ENCODE data around the gene PSTPIP2. TPM values are rescaled to one million over a fixed set of nuclear protein-coding genes. Genes with fewer than 3 reads are reported as not detected.

Gene PSTPIP2
- total RNA-seq, 1 donor from 2014 or later = 6.1 TPM

GRCh38 chr18:45958027-45958426, 114.0 kb downstream of the PSTPIP2 start:
- DNase-seq (ENCODE audit: low spot score, unreplicated experiment) = no peak
- H3K27me3 Mint-ChIP-seq = no peaks in the 10 kb centered on the region
- peaks cover 16% of the 10 kb centered on the region for H3K36me3 Mint-ChIP-seq (ENCODE audit: insufficient read depth)
- no peak overlapping the region for H3K4me3 Mint-ChIP-seq (ENCODE audit: low read depth)
- TF ChIP-seq, protein P1, sequence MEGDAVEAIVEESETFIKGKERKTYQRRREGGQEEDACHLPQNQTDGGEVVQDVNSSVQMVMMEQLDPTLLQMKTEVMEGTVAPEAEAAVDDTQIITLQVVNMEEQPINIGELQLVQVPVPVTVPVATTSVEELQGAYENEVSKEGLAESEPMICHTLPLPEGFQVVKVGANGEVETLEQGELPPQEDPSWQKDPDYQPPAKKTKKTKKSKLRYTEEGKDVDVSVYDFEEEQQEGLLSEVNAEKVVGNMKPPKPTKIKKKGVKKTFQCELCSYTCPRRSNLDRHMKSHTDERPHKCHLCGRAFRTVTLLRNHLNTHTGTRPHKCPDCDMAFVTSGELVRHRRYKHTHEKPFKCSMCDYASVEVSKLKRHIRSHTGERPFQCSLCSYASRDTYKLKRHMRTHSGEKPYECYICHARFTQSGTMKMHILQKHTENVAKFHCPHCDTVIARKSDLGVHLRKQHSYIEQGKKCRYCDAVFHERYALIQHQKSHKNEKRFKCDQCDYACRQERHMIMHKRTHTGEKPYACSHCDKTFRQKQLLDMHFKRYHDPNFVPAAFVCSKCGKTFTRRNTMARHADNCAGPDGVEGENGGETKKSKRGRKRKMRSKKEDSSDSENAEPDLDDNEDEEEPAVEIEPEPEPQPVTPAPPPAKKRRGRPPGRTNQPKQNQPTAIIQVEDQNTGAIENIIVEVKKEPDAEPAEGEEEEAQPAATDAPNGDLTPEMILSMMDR (IDR thresholded peaks at IDR 0.05; ENCODE audit: unreplicated experiment) = no peak
- H3K4me1 Mint-ChIP-seq (ENCODE audit: low read depth) = no peaks in the 10 kb centered on the region
- no peaks in the 10 kb centered on the region for H3K9me3 Mint-ChIP-seq (ENCODE audit: low read depth)
- no peak overlapping the region for H3K27ac Mint-ChIP-seq

DNA sequence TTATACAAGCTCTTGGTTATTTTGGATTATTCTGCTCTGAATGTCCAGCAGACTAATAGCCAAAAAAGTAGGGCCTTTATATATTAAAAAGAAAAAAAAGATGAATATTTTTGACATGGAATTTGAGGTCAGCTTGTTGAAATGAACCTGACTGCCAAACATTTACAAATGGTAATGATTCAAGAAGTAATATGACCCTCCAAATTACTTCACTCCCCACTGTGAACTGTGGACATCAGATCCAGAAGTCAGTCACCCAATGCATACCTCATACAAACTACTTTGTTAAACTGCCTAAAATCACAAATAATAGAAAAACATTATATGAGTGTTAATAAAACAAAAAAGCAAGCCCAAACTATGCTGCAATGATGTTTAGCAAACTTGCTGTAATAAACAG, 115.0 kb downstream of the PSTPIP2 start:
- H3K27me3 Mint-ChIP-seq = no peaks in the 10 kb centered on the region
- TF ChIP-seq, protein P1 (IDR thresholded peaks at IDR 0.05; ENCODE audit: unreplicated experiment) = no peak
- H3K36me3 Mint-ChIP-seq (ENCODE audit: insufficient read depth) = peaks cover 19% of the 10 kb centered on the region
- no peaks in the 10 kb centered on the region for H3K9me3 Mint-ChIP-seq (ENCODE audit: low read depth)
- no peaks in the 10 kb centered on the region for H3K4me1 Mint-ChIP-seq (ENCODE audit: low read depth)
- H3K27ac Mint-ChIP-seq = no peak overlapping the region
- H3K4me3 Mint-ChIP-seq (ENCODE audit: low read depth) = no peak overlapping the region
- no peak for DNase-seq (ENCODE audit: low spot score, unreplicated experiment)

GRCh38 chr18:45954070-45954934, 117.8 kb downstream of the PSTPIP2 start:
- H3K27ac Mint-ChIP-seq = peak overlapping the region; percentile 53
- no peaks in the 10 kb centered on the region for H3K27me3 Mint-ChIP-seq
- H3K36me3 Mint-ChIP-seq (ENCODE audit: insufficient read depth) = peaks cover 25% of the 10 kb centered on the region
- H3K9me3 Mint-ChIP-seq (ENCODE audit: low read depth) = no peaks in the 10 kb centered on the region
- DNase-seq (ENCODE audit: low spot score, unreplicated experiment) = no peak
- H3K4me3 Mint-ChIP-seq (ENCODE audit: low read depth) = no peak overlapping the region
- no peaks in the 10 kb centered on the region for H3K4me1 Mint-ChIP-seq (ENCODE audit: low read depth)
- TF ChIP-seq, protein P1 (IDR thresholded peaks at IDR 0.05; ENCODE audit: unreplicated experiment) = no peak

DNA sequence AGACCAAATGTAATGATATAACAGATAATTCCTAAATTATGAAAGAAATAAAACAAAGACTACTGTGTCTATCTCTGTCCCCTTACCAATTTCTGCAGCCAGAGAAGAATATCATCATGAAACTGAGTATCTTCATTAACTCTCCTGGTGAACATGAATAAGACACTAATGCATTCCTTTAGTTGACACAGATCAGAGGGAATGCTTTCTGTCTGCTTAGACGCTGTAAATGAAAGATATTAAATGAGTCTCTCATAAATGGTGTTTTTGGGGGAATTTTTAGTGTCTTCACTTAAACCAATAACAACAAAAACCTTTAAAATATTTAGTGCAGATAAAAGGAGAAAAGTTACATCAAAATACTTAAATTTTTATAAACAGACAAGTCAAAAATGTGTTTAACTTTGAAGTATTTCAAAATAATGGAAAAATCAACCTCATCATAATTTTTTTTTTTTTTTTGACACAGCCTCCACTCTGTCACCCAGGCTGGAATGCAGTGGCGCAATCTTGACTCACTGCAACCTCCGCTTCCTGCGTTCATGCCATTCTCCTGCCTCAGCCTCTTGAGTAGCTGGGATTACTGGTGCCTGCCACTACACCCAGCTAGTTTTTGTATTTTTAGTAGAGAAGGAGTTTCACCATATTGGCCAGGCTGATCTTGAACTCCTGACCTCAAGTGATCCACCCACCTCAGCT, 120.9 kb downstream of the PSTPIP2 start:
- TF ChIP-seq, protein P1 (IDR thresholded peaks at IDR 0.05; ENCODE audit: unreplicated experiment) = no peak
- H3K4me3 Mint-ChIP-seq (ENCODE audit: low read depth) = no peak overlapping the region
- H3K4me1 Mint-ChIP-seq (ENCODE audit: low read depth) = no peaks in the 10 kb centered on the region
- H3K9me3 Mint-ChIP-seq (ENCODE audit: low read depth) = no peaks in the 10 kb centered on the region
- no peak for DNase-seq (ENCODE audit: low spot score, unreplicated experiment)
- no peaks in the 10 kb centered on the region for H3K27me3 Mint-ChIP-seq
- H3K27ac Mint-ChIP-seq = no peak overlapping the region
- H3K36me3 Mint-ChIP-seq (ENCODE audit: insufficient read depth) = peaks cover 34% of the 10 kb centered on the region

GRCh38 chr18:45945669-45946068, 126.4 kb downstream of the PSTPIP2 start:
- no peak overlapping the region for H3K27ac Mint-ChIP-seq
- H3K9me3 Mint-ChIP-seq (ENCODE audit: low read depth) = no peaks in the 10 kb centered on the region
- H3K36me3 Mint-ChIP-seq (ENCODE audit: insufficient read depth) = peaks cover 32% of the 10 kb centered on the region
- no peaks in the 10 kb centered on the region for H3K4me1 Mint-ChIP-seq (ENCODE audit: low read depth)
- TF ChIP-seq, protein P1 (IDR thresholded peaks at IDR 0.05; ENCODE audit: unreplicated experiment) = no peak
- H3K27me3 Mint-ChIP-seq = no peaks in the 10 kb centered on the region
- no peak for DNase-seq (ENCODE audit: low spot score, unreplicated experiment)
- no peak overlapping the region for H3K4me3 Mint-ChIP-seq (ENCODE audit: low read depth)
